Muscle of leg (tissue), 11 donors: ENCODE data around the gene CCDC50. TPM values are rescaled to one million over a fixed set of nuclear protein-coding genes. Genes with fewer than 3 reads are reported as not detected.

ENCODE experiments used
- DNase-seq: peaks from one replicate; pipeline ENCODE4 v3.0.0; 2013
- H3K27ac ChIP-seq: one replicate; pipeline ENCODE4 v1.5.1; 2013; ENCODE audit warnings: mild to moderate bottlenecking, low read length, control low read depth
- H3K27me3 ChIP-seq: one replicate; pipeline ENCODE4 v1.6.1; 2013; ENCODE audit warnings: low read length; ENCODE audit not compliant: control insufficient read depth, insufficient read depth
- H3K36me3 ChIP-seq: one replicate; pipeline ENCODE4 v1.6.1; 2013; ENCODE audit warnings: low read length; ENCODE audit not compliant: control insufficient read depth, insufficient read depth
- H3K4me1 ChIP-seq: one replicate; pipeline ENCODE4 v1.6.1; 2013; ENCODE audit warnings: low read length; ENCODE audit not compliant: control insufficient read depth, insufficient read depth
- H3K4me3 ChIP-seq: one replicate; pipeline ENCODE4 v1.5.1; 2013; ENCODE audit warnings: low read length, control low read depth
- H3K9me3 ChIP-seq: replicated peaks from 2 replicates; pipeline ENCODE4 v1.6.1; 2013; ENCODE audit warnings: low read depth, low read length; ENCODE audit not compliant: control insufficient read depth
- WGBS: methylation state at CpG from one replicate; pipeline ENCODE4 v1.1.5; 2013; ENCODE audit warnings: missing lambda C conversion rate; ENCODE audit not compliant: insufficient coverage; 5-methylcytosine and 5-hydroxymethylcytosine counted together
- polyA plus RNA-seq, 8 donors: library from polyadenylated mRNA; unstranded; fragments of 120-200 nt; gene quantifications; one replicate each; pipeline versions ENCODE4 v1.2.1 to v1.2.3, GENCODE V29; 2013; ENCODE audit warnings: inconsistent platforms in 1 of 8, low replicate concordance in 1 of 8; ENCODE audit not compliant: insufficient read length in 8 of 8, insufficient read depth in 1 of 8
- total RNA-seq: library from RNA; stranded (reverse); fragments of 120-200 nt; gene quantifications from one replicate; pipeline ENCODE4 v1.2.4, GENCODE V29; 2013

Gene CCDC50
- total and polyA plus RNA-seq, 9 donors: 22.5 to 32.4 (median 26.0) TPM

GRCh38 chr3:191373327-191373726, 44.1 kb downstream of the CCDC50 start:
- Histone ChIP-seq H3K9me3 (no peaks in the 10 kb centered on the region), H3K27me3 (no peaks in the 10 kb centered on the region), H3K27ac (no peak overlapping the region), H3K4me3 (no peak overlapping the region), H3K4me1 (no peaks in the 10 kb centered on the region), H3K36me3 (peaks cover 19% of the 10 kb centered on the region)
- no peak for DNase-seq
- WGBS: no CpG with 5 or more reads among the region's 4 CpGs

GRCh38 chr3:191376516-191377141, 47.4 kb downstream of the CCDC50 start:
- no peaks in the 10 kb centered on the region for H3K4me1 ChIP-seq
- H3K36me3 ChIP-seq: peaks cover 15% of the 10 kb centered on the region
- H3K4me3 ChIP-seq: no peak overlapping the region
- peak; percentile 84 for DNase-seq
- 30% methylated on average over 2 of the region's 7 CpGs for WGBS
- H3K9me3 ChIP-seq: no peaks in the 10 kb centered on the region
- peak overlapping the region; percentile 54 for H3K27ac ChIP-seq
- H3K27me3 ChIP-seq: no peaks in the 10 kb centered on the region

- no peak overlapping the region for H3K27ac ChIP-seq
- no peaks in the 10 kb centered on the region for H3K4me1 ChIP-seq
- H3K36me3 ChIP-seq: peaks cover 19% of the 10 kb centered on the region
Measured at GRCh38 chr3:191378142-191378812, 49.1 kb downstream of the CCDC50 start.

GRCh38 chr3:191379446-191379845, 50.3 kb downstream of the CCDC50 start:
- no peak for DNase-seq
- WGBS: no CpG with 5 or more reads among the region's 2 CpGs
- no peak overlapping the region for H3K4me3 ChIP-seq
- no peaks in the 10 kb centered on the region for H3K4me1 ChIP-seq
- H3K36me3 ChIP-seq: peaks cover 19% of the 10 kb centered on the region
- no peaks in the 10 kb centered on the region for H3K27me3 ChIP-seq
- H3K27ac ChIP-seq: no peak overlapping the region
- no peaks in the 10 kb centered on the region for H3K9me3 ChIP-seq

More at GRCh38 chr3:191378142-191378812, 49.1 kb downstream of the CCDC50 start:
- Histone ChIP-seq H3K4me3 (no peak overlapping the region), H3K9me3 (no peaks in the 10 kb centered on the region), H3K27me3 (no peaks in the 10 kb centered on the region)
- DNase-seq: peak; percentile 29

GRCh38 chr3:191380001-191380400, 50.8 kb downstream of the CCDC50 start:
- no peaks in the 10 kb centered on the region for H3K4me1 ChIP-seq
- H3K9me3 ChIP-seq: no peaks in the 10 kb centered on the region
- H3K27ac ChIP-seq: no peak overlapping the region
- H3K27me3 ChIP-seq: no peaks in the 10 kb centered on the region
- 67% methylated on average over 1 of the region's 2 CpGs for WGBS
- H3K4me3 ChIP-seq: no peak overlapping the region
- H3K36me3 ChIP-seq: peaks cover 19% of the 10 kb centered on the region
- DNase-seq: no peak

- Histone ChIP-seq H3K36me3 (peaks cover 14% of the 10 kb centered on the region), H3K9me3 (no peaks in the 10 kb centered on the region), H3K4me3 (no peak overlapping the region), H3K27ac (no peak overlapping the region), H3K4me1 (no peaks in the 10 kb centered on the region), H3K27me3 (no peaks in the 10 kb centered on the region)
- no peak for DNase-seq
- 100% methylated on average over 3 of the region's 7 CpGs for WGBS
Measured at GRCh38 chr3:191381303-191381702, 52.1 kb downstream of the CCDC50 start.

GRCh38 chr3:191382661-191383060, 53.5 kb downstream of the CCDC50 start:
- H3K36me3 ChIP-seq: peaks cover 14% of the 10 kb centered on the region
- no peaks in the 10 kb centered on the region for H3K4me1 ChIP-seq
- WGBS: no CpG with 5 or more reads among the region's 1 CpG
- no peaks in the 10 kb centered on the region for H3K27me3 ChIP-seq
- no peak overlapping the region for H3K4me3 ChIP-seq
- H3K27ac ChIP-seq: no peak overlapping the region
- no peaks in the 10 kb centered on the region for H3K9me3 ChIP-seq
- no peak for DNase-seq

GRCh38 chr3:191383124-191383523, 53.9 kb downstream of the CCDC50 start:
- no peaks in the 10 kb centered on the region for H3K27me3 ChIP-seq
- no peak for DNase-seq
- H3K4me3 ChIP-seq: no peak overlapping the region
- WGBS: no CpG with 5 or more reads among the region's 4 CpGs
- H3K36me3 ChIP-seq: peaks cover 14% of the 10 kb centered on the region
- no peaks in the 10 kb centered on the region for H3K9me3 ChIP-seq
- H3K4me1 ChIP-seq: no peaks in the 10 kb centered on the region
- H3K27ac ChIP-seq: no peak overlapping the region

- no peaks in the 10 kb centered on the region for H3K27me3 ChIP-seq
- no peaks in the 10 kb centered on the region for H3K9me3 ChIP-seq
- H3K4me1 ChIP-seq: no peaks in the 10 kb centered on the region
- no peak for DNase-seq
- WGBS: 83% methylated on average over 1 of the region's 3 CpGs
- H3K4me3 ChIP-seq: no peak overlapping the region
- peaks cover 17% of the 10 kb centered on the region for H3K36me3 ChIP-seq
- no peak overlapping the region for H3K27ac ChIP-seq
Measured at GRCh38 chr3:191385101-191385500, 55.9 kb downstream of the CCDC50 start.

- H3K27ac ChIP-seq: no peak overlapping the region
- no peaks in the 10 kb centered on the region for H3K27me3 ChIP-seq
- no peak overlapping the region for H3K4me3 ChIP-seq
- DNase-seq: no peak
- H3K36me3 ChIP-seq: peaks cover 9% of the 10 kb centered on the region
- H3K9me3 ChIP-seq: no peaks in the 10 kb centered on the region
- no peaks in the 10 kb centered on the region for H3K4me1 ChIP-seq
- no CpG with 5 or more reads among the region's 1 CpG for WGBS
Measured at GRCh38 chr3:191387441-191388077, 58.4 kb downstream of the CCDC50 start.
